HCT116 (cell line): Measurements from ENCODE around the gene IFI30.

Experiments
- ATF3 ChIP-seq: IDR thresholded peaks from 2 replicates; pipeline ENCODE4 v1.6.1; 2012
- CEBPB ChIP-seq: IDR thresholded peaks from 2 replicates; pipeline ENCODE4 v1.6.1; 2012; ENCODE audit warnings: low read depth
- CTCF ChIP-seq, 3 experiments: fragments of 200-600 bp in 1 of 3; sonication (generic) in 1 of 3; IDR thresholded peaks in 2 of 3; conservative IDR thresholded peaks in 1 of 3; 2 replicates each; pipeline ENCODE4 v1.5.1; 2012 to 2017; ENCODE audit warnings: low read depth in 2 of 3, low read length in 2 of 3, antibody characterized with exemption in 1 of 3, borderline replicate concordance in 1 of 3, control low read depth in 1 of 3, mild to moderate bottlenecking in 1 of 3, mixed read lengths in 1 of 3, mixed run types in 1 of 3, moderate library complexity in 1 of 3; ENCODE audit not compliant: insufficient read depth in 1 of 3
- EGR1 ChIP-seq: IDR thresholded peaks from 2 replicates; pipeline ENCODE4 v1.6.1; 2012; ENCODE audit warnings: low read depth
- ELF1 ChIP-seq: IDR thresholded peaks from 2 replicates; pipeline ENCODE4 v1.6.1; 2012; ENCODE audit warnings: low read depth, borderline replicate concordance
- EZH2 ChIP-seq: fragments of 200-600 bp; sonication (generic); IDR thresholded peaks from 2 replicates; pipeline ENCODE4 v1.6.1; 2017; ENCODE audit warnings: antibody characterized with exemption, mixed run types
- FOSL1 ChIP-seq: IDR thresholded peaks from 2 replicates; pipeline ENCODE4 v1.6.1; 2012; ENCODE audit warnings: low read depth
- MAX ChIP-seq: IDR thresholded peaks from 2 replicates; pipeline ENCODE4 v1.6.1; 2012
- POLR2A ChIP-seq: IDR thresholded peaks from 2 replicates; pipeline ENCODE4 v1.7.0; 2011; ENCODE audit warnings: borderline replicate concordance; ENCODE audit not compliant: insufficient read depth, insufficient read length; ENCODE audit errors: extremely low read depth
- SP1 ChIP-seq: IDR thresholded peaks from 2 replicates; pipeline ENCODE4 v1.6.1; 2012; ENCODE audit warnings: low read depth
- YY1 ChIP-seq: IDR thresholded peaks from 2 replicates; pipeline ENCODE4 v1.6.1; 2011; ENCODE audit warnings: low read length, low read depth, moderate library complexity, mild to moderate bottlenecking; ENCODE audit not compliant: insufficient replicate concordance; ENCODE audit errors: extremely low read depth
- ZBTB33 ChIP-seq: IDR thresholded peaks from 2 replicates; pipeline ENCODE4 v1.6.1; 2011; ENCODE audit warnings: mild to moderate bottlenecking, low read length, moderate library complexity; ENCODE audit not compliant: insufficient replicate concordance; ENCODE audit errors: extremely low read depth
- ZNF274 ChIP-seq: fragments of 200-500 bp; sonication (Bioruptor generic); IDR thresholded peaks from 2 replicates; pipeline ENCODE4 v1.6.1; 2014; ENCODE audit warnings: mild to moderate bottlenecking, low read depth, low read length, inconsistent platforms

GRCh38 chr19:18173572-18174288 lies at the start of gene IFI30:
- TF ChIP-seq SP1 (peak; percentile 35; the same call in 1 of the 2 replicates), CTCF (IDR thresholded peaks at IDR 0.05 in 2 of 3, conservative IDR thresholded peaks at IDR 0.05 in 1 of 3; ENCODE audit: borderline replicate concordance in 1 of 3, insufficient read depth in 1 of 3, low read depth in 2 of 3, low read length in 2 of 3) (no peak), POLR2A (peak; percentile 94), ATF3 (no peak), EZH2 (no peak), EGR1 (no peak), ZBTB33 (no peak), FOSL1 (no peak), YY1 (no peak), CEBPB (no peak), ELF1 (no peak), MAX (peak; percentile 82), ZNF274 (no peak)
